Astrocyte (in vitro differentiated cells and primary cell): ENCODE results near the gene CYP4F8.

Experiments used
- CTCF ChIP-seq: IDR thresholded peaks from 2 replicates; pipeline ENCODE4 v1.5.1; 2011; ENCODE audit warnings: low read depth, mild to moderate bottlenecking, inconsistent platforms, low read length, moderate library complexity; ENCODE audit not compliant: insufficient read depth
- EZH2 ChIP-seq: IDR thresholded peaks from 2 replicates; pipeline ENCODE4 v1.6.1; 2012; ENCODE audit warnings: mild to moderate bottlenecking, low read length, inconsistent platforms; ENCODE audit not compliant: insufficient read depth

DNA sequence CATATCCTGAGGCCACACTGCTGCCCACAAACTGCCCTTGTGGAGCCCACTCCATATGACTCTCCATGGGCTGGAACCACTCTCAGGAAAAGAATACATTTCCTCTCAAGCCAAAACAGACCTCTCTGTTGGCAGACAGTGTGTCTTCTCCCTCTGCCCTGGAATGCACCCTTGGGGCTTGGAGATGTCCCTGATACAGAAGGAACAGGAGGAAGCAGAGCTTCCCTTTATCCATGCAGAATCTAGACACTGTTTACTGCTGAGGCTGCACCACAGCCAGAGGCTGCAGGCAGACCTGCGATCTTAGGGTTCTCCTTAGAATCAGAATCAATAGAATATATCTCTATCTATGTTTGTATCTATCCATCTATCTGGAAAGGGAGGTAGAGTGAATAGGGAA lies 26.8 kb upstream of the CYP4F8 start:
- TF ChIP-seq CTCF = no peak
- no peak for TF ChIP-seq EZH2
